Cardiac muscle cell (in vitro differentiated cells and primary cell): Measurements from ENCODE around the gene PM20D2. TPM values are rescaled to one million over a fixed set of nuclear protein-coding genes. Genes with fewer than 3 reads are reported as not detected.

Experiments
- DNase-seq, 2 donors: peaks; one replicate each; pipeline versions ENCODE4 v3.0.0 to v3.0.0-alpha.2; 2010 to 2017; ENCODE audit warnings: low read depth in 1 of 2, low spot score in 1 of 2
- H3K27ac ChIP-seq: fragments of 200-600 bp; sonication (generic); 2 replicates; pipeline ENCODE4 v1.5.1; 2016
- H3K27me3 ChIP-seq: fragments of 200-600 bp; sonication (generic); 2 replicates; pipeline ENCODE4 v1.6.0; 2016; ENCODE audit warnings: control low read depth
- H3K36me3 ChIP-seq: fragments of 200-600 bp; sonication (generic); 2 replicates; pipeline ENCODE4 v1.5.1; 2016; ENCODE audit warnings: control low read depth
- H3K4me1 ChIP-seq: fragments of 200-600 bp; sonication (generic); 2 replicates; pipeline ENCODE4 v1.8.1; 2017; ENCODE audit warnings: low read depth, mild to moderate bottlenecking, mixed run types
- H3K4me3 ChIP-seq: fragments of 200-600 bp; sonication (generic); 2 replicates; pipeline ENCODE4 v1.5.1; 2016; ENCODE audit warnings: mild to moderate bottlenecking
- H3K9me3 ChIP-seq: fragments of 200-600 bp; sonication (generic); 2 replicates; pipeline ENCODE4 v1.5.1; 2017; ENCODE audit warnings: low read depth, mild to moderate bottlenecking, control low read depth
- polyA plus RNA-seq: library from polyadenylated mRNA; unstranded; fragments of >200 nt; fragmentation: Nextera tagmentation; extraction: Ambion mirVana; gene quantifications from 2 replicates; pipeline ENCODE4 v1.2.1, GENCODE V29; 2016
- total RNA-seq: library from RNA; depleted of rRNA; stranded (reverse); fragments of >200 nt; gene quantifications from 2 replicates; pipeline ENCODE4 v1.2.3, GENCODE V29; 2016
- TF ChIP-seq, protein P1 (sequence below): IDR thresholded peaks from 2 replicates; pipeline ENCODE4 v1.5.1; 2012; ENCODE audit warnings: low read depth, mild to moderate bottlenecking, low read length

Gene PM20D2
- total and polyA plus RNA-seq, 2 experiments from 2014 or later: 10.6 to 11.4 TPM

DNA sequence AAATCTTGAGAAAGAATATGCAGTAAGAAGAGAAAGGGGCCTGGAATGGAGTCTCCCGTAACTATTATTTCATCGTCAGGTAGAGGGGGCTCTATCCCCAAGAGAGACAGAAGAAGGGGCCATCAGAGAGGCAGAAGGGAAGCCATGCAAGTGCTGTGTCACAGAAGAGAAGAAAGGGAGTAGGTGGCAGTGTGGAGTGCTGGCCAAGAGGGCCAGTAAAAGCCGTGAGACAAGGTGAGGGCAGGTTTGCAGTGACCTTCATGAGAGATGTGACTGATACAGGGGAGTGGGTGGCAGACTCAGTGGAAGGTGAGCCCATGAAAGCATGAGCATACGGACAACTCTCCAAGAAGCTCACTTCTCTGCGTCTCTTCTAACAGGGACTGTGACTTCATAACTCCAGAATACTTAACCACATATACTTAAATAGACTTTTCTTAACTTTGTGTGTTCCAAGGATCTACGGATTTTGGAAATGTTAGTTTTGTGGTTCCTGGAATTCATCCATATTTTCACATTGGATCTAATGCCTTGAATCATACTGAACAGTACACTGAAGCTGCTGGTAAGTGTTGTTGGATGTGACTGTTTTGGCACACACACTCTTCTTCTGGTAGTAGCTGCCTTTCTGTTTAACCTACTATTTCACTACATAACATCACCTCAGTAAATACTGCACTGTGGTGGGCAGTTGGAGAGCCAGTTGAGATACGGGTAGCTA is 15.6 kb downstream of the PM20D2 start:
- DNase-seq: peak in 1 of 2 donors; percentile 27
- no peaks in the 10 kb centered on the region for H3K27me3 ChIP-seq
- no peak overlapping the region for H3K4me3 ChIP-seq
- H3K9me3 ChIP-seq: no peaks in the 10 kb centered on the region
- peaks cover 7% of the 10 kb centered on the region for H3K4me1 ChIP-seq
- TF ChIP-seq, protein P1, sequence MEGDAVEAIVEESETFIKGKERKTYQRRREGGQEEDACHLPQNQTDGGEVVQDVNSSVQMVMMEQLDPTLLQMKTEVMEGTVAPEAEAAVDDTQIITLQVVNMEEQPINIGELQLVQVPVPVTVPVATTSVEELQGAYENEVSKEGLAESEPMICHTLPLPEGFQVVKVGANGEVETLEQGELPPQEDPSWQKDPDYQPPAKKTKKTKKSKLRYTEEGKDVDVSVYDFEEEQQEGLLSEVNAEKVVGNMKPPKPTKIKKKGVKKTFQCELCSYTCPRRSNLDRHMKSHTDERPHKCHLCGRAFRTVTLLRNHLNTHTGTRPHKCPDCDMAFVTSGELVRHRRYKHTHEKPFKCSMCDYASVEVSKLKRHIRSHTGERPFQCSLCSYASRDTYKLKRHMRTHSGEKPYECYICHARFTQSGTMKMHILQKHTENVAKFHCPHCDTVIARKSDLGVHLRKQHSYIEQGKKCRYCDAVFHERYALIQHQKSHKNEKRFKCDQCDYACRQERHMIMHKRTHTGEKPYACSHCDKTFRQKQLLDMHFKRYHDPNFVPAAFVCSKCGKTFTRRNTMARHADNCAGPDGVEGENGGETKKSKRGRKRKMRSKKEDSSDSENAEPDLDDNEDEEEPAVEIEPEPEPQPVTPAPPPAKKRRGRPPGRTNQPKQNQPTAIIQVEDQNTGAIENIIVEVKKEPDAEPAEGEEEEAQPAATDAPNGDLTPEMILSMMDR: no peak
- H3K27ac ChIP-seq: peak overlapping the region; percentile 90
- H3K36me3 ChIP-seq: peaks cover 8% of the 10 kb centered on the region

- Histone ChIP-seq H3K9me3 (no peaks in the 10 kb centered on the region), H3K27ac (peak overlapping the region; percentile 90)
- TF ChIP-seq, protein P1: no peak
These were observed 16.2 kb downstream of the PM20D2 start for GRCh38 chr6:89162047-89162371.

DNA sequence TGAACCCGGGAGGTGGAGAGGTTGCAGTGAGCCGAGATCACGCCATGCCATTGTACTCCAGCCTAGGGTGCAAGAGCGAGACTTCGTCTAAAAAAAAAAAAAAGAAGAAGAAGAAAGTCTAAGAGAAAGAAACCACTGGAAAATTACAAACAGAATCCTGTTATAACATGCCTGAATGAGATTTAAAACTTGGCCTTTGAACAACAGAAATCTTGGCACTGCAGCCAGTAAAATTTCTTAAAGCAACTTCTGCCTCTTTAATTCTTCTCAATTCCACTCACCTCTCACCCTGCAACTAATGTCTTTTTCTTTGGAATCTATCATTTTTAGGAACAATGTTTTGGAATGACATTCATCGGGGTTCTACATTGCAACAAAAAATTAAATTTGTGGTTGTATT is 26.3 kb downstream of the PM20D2 start:
- DNase-seq: no peak
- Histone ChIP-seq H3K4me3 (no peak overlapping the region), H3K27me3 (no peaks in the 10 kb centered on the region), H3K4me1 (no peaks in the 10 kb centered on the region), H3K36me3 (no peaks in the 10 kb centered on the region), H3K9me3 (no peaks in the 10 kb centered on the region), H3K27ac (no peak overlapping the region)
- TF ChIP-seq, protein P1: no peak

More at GRCh38 chr6:89162047-89162371, 16.2 kb downstream of the PM20D2 start:
- Histone ChIP-seq H3K36me3 (peaks cover 8% of the 10 kb centered on the region), H3K27me3 (no peaks in the 10 kb centered on the region), H3K4me1 (peaks cover 7% of the 10 kb centered on the region), H3K4me3 (no peak overlapping the region)
- peak; percentile 8 to 33 for DNase-seq

DNA sequence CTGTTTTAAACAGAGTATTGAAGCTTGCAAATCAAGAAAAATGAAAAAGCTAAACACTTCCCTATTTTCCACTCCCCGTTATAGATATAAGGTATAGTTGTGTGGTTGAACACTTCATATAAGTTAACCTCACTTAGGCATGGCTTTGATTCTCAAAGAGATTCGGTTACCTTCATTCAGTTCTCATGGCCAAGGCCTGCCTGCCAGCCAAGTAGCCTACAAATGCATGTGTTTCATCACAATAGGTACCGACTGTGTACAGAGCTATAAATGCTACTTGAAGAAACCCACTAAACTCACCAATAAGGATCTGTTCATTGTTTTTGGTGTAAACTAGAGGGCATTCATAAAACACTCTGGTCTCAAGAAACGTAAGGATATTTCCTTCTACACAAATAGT is 27.8 kb downstream of the PM20D2 start:
- DNase-seq: no peak
- Histone ChIP-seq H3K27ac (no peak overlapping the region), H3K36me3 (no peaks in the 10 kb centered on the region), H3K4me3 (no peak overlapping the region), H3K9me3 (no peaks in the 10 kb centered on the region), H3K27me3 (no peaks in the 10 kb centered on the region), H3K4me1 (no peaks in the 10 kb centered on the region)
- TF ChIP-seq, protein P1: no peak

DNA sequence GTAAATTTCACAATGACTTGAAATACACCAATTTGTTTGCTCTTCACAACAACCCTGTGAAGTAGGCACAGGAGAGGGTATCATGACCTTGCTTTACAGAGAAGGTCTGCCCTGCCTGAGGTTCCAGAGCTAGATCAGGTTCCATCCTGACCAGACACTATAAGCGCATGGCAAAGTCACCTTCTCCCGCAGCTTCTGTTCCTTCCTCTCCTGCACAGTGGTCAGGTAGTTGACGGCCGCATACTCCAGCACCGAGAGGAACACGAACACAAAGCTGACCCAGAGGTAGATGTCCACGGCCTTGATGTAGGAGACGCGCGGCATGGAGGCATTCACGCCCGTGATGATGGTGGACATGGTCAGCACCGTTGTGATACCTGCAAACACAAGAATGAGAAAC is 34.3 kb downstream of the PM20D2 start:
- no peak for DNase-seq
- TF ChIP-seq, protein P1: no peak
- no peaks in the 10 kb centered on the region for H3K4me1 ChIP-seq
- H3K4me3 ChIP-seq: no peak overlapping the region
- H3K27me3 ChIP-seq: no peaks in the 10 kb centered on the region
- no peak overlapping the region for H3K27ac ChIP-seq
- no peaks in the 10 kb centered on the region for H3K9me3 ChIP-seq
- no peaks in the 10 kb centered on the region for H3K36me3 ChIP-seq
